RCC 7860 (cell line): Measurements from ENCODE around the gene FAM136A.
"Not testable (repeated sequence)": the region's sequence is repeated elsewhere in the genome, so short reads cannot be mapped to it uniquely, and the experiment has no call there.

Experiments used
- DNase-seq: peaks from one replicate; pipeline ENCODE4 v3.0.0-alpha.2; 2015; ENCODE audit warnings: low spot score
- FAIRE-seq: peaks from 2 replicates; lab custom pipeline; 2012; peaks lifted over from hg19 to GRCh38; lab: Jason Lieb, UNC

The FAM136A gene

DNA sequence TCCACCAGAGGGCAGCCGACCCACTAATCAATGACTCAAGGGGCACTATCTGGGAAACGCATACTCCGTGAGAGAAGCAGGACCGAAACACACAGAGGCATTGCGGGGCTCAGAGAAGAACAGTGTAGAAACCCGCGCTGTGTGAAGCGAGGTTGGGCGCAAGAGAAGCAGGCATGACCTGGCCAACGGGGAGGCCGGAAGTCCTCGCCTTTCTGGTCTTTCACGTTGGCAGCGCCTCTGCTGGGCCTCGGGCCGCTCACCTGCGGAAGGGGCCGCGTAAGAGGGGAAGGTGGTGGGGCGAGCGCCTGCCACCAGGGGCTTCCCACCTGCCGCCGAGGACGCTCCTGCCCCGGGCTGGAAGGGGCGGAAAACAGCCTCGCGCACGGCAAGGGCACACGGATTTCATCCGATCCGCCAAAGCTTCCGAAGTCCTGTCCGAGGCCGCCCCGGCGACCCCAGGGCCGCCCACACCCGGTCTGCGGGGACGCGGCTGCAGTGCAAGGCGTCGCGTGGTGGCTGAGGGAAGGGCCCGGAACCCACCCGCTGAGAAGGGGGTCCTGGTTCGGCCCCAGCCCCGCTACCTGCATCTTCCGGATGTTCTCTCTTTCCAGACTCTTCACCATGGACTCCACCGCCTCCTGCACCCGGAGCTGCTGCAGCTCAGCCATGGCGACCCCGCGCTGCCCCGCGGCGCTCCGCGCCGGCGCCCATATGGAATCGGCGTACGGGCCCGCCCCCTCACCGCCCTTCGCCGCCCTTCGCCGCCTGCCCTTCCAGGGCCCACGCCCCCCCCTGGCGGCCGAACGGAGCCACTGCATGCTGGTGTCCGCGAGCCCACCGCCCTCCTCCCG is at the start of gene FAM136A:
FAM136A (minus strand) TSS at position 724 of the 851 bp plus-strand sequence; CDS start at position 668, 56 bp downstream.
- DNase-seq (peak; percentile 57), FAIRE-seq (no peak)

DNA sequence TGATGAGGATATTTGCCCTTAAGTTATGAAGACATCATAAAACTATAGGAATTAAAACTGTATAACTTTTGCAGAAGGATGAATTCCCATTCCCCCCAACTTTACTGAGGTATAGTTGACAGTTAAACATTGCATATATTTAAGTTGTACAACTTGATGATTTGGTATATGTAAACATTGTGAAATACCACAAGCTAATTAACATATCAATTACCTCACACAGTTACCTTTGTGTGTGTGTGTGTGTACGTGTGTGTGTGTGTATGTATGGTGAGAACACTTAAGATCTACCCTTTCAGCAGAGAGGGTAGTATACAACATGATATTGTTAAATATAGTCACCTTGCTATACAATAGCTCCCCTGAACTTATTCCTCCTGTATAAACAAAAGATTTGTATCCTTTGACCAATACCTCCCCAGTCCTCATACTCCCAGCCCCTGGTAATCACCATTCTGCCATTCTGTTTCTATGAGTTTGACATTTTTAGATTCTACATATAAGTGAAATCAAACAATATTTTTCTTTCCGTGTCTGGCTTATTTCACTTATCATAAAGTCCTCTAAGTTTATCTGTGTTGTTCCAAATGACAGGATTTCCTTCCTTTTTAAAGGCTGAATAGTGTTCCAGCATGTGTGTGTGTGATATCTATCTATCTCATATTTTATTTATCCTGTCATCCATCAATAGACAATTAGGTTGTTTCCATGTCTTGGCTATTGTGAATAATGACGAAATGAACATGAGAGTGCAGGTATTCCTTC is 48.2 kb upstream of the FAM136A start:
- no peak for FAIRE-seq
- no peak for DNase-seq

DNA sequence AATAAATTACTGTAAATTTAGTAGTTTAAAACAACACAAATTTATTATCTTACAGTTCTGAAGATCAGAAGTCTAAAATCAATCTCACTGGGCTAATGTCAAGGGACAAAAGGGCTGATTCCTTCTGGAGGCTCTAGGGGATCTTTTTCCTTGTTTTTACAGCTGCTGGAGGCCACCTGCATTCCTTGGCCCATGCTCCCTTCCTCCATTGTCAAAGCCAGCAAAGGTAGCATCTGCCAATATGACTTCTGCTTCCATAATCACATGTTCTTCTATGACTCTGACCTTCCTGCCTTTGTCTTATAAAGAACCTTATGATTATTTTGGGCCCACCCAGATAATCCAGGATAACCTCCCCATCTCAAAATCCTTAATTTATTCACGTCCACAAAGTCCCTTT is 46.0 kb upstream of the FAM136A start:
- DNase-seq (no peak), FAIRE-seq (no peak)

DNA sequence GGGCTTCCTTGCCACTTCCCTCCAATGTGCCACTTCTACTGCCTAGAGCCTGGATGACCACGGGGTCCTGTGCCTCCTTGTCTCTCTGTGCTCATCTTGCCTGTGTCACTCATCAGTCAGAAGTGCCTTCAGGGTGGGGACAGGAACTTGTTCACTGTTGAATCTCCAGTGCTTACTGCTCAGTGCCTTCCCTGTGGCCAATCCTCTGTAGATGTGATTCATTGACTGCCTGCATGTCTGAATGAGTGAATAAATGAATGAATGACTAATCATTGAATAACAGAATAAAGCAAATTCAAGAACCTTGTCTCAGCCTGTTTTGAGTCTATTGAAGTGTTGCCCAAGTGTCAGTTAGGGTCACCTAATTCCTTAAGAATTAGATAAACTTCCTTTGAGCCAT is 42.3 kb upstream of the FAM136A start:
- FAIRE-seq, result peak; percentile 65
- DNase-seq, result peak; percentile 81

DNA sequence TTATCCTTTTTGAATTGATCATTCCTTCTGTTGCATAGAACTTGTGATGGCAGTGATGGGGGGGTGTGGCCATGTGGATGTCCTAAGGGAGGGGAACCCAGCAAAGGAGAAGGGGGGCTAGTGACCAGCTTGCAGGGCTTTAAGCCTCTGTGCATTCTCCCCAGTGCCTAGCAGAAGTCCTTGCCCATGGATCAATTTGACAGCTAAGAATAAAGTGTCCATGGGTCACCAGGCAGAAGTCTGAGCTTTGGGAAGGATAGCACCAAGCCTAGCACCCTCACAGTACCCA is 39.6 kb upstream of the FAM136A start:
- DNase-seq, result no peak
- FAIRE-seq, result no peak

DNA sequence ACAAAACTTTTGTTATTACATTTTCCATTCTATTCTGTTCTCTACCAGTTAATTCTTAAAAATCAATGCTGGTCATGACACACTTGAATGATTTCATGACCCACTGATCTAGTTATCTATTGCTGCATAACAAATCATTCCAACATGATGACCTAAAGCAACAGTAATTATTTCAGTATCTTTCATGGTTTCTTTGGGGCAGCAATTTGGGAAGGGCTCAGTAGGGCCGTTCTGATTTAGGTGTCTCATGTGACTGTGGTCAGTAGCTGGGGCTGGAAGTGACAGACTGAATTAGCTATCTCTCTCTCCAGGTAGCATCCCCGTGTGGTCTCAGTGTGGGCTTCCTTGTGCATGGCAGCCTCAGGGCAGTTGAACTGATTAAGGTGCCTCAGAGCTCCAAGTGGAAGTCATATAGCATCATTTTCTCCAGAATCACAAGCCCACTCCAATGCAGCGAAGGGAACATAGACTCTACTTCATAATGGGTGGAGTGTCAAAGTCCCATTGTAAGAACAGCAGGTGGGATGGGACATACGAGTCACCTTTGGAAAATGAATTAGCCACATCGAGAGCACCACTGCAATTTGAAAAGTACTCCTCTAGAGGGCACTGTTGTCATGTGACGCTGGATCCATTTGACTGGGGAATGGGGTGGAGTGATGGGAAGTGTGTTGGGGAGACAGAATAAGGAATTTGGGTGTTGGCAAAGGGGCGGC is 39.1 kb upstream of the FAM136A start:
- FAIRE-seq, result peak; percentile 57
- DNase-seq, result peak; percentile 55

DNA sequence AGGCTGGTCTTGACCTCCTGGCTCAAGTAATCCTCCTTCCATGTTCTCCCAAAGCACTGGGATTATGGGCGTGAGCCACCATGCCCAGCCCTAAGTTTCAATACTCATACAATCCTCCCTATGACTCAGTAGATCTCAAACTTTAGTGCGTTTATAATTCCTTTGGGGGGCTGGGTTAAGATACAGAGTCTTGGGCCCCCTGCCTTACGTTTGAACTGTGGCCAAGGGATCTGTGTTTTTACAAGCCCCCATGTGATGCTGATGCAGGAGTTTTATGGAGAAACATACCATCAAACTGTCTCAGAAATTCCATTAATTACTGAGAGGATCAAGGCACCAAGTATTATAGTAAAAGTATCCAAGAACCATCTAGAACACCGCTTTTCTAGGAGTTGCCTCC is 38.2 kb upstream of the FAM136A start:
- FAIRE-seq, result no peak
- DNase-seq, result no peak

DNA sequence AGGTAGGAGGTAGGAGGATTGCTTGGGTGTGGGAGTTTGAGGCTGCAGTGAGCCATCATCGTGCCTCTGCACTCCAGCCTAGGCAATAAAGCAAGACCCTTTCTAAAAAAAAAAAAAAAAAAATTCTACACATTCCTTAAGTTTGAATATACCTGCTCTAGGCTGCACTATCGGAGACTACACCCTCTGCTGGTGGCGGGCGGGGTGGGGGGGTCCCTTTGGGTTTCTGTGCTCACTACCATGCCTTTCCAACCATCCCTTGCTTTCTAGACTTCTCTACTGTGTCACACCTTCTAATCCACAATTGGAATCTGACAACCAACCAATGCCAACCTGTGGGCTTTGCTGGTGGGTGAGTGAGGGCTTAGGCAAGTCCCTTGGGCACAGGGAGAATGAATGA is 34.7 kb upstream of the FAM136A start:
- no peak for FAIRE-seq
- no peak for DNase-seq

DNA sequence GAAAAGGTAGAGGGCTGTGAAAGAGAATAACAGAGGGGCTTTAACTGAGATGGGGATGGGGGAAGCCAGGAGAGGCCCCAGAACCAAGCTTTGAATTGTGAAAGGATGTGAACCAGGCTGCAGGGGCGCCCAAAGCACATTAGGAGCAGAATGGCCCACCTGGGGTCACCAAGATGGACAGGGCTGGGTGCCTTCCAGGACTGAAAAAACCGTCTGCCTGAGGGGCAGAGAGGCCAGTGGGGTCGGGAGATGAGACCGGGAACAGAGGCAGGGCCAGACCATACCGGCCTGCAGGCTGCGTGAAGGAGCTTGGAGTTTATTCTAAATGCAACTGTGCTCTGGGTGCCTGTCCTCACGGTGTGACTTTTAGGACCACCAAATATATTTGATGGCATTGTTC is 29.1 kb upstream of the FAM136A start:
- DNase-seq (no peak), FAIRE-seq (no peak)

DNA sequence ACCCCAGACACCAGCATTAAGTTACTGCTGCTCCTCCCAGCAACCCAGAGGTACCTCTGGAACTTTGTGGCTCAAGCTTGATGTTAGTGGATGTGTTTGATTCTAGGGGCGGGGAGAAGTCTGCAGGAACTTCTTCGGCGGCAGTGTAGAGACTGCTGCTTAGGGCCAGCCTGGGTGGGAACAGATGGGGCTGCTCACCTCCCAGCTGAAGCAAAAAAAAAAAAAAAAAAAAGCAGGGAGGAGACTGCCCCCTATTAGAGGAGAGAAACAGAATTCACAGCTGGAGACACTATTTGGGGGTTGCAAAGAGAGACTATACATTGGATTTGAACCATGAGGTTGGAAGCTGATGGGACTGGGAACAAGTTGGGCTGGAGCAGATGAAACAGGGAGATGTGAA is 28.6 kb upstream of the FAM136A start:
- FAIRE-seq (no peak), DNase-seq (no peak)

DNA sequence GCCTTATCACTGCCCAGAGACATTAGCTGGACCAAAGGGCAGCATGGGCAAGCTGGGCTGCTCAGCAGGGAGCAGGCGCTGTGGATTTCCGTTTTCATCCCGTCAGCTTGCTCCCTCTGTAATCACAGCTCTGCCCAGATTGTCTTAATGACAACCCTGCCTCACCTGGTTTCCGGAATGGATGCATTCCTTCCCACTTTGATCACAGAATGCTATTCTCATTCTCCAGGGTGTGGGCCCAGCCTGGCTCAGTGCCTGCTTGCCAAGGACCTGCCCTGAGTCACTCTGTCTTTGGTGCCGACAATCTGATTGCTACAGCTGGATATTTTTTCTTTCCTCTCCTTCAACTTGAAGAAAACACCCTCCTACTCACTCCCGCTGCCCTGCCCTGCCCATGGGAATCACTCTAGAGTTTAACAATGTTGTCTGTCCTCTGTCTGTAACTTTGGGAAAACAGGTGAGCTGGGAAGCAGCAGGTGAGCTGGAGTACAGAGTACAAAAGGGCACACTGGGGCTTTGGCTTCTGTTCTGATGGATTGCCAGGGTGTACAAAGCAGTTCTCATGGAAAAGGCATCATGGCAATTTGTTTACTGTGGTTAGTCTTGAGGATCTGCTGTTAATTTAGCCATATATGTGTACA is 27.2 kb upstream of the FAM136A start:
- DNase-seq, result peak; percentile 42
- FAIRE-seq, result no peak

DNA sequence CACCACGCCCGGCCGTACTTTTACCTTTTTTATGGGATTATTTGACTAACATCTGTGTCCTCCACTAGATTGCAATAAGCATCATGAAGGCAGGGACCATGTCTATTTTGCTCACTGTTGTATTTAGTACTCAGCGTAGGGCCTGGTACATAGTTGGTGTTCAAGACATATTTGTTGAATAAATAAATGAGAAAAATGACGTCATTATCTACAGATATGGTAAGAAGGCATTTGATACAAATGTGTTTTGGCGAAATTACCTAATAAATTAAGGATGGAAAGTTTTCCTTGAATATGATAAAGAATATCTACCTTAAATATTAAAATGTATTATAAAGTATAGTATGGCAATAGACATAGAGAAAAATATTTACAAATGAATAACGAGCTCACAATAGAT is 24.0 kb upstream of the FAM136A start:
- FAIRE-seq (no peak), DNase-seq (no peak)

DNA sequence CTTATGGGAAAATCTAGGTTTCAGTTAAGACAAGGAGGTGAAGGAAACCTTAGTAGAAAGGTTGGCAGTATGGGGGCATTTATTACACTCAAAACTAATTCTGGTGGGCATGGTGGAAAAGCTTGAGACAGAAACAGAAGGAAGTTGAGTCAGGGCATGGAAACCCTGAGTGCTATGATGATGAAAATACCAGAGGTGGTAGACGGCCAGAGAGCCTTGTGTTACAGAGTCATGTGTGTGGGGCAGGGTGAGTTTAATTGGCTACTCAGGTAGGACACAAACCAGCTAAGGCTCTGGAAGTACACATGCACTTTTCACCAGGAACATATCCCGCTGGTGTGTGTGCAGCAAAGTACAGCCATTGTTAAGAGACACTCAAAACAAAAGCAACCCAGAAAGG is 20.7 kb upstream of the FAM136A start:
- DNase-seq, result no peak
- FAIRE-seq, result no peak

DNA sequence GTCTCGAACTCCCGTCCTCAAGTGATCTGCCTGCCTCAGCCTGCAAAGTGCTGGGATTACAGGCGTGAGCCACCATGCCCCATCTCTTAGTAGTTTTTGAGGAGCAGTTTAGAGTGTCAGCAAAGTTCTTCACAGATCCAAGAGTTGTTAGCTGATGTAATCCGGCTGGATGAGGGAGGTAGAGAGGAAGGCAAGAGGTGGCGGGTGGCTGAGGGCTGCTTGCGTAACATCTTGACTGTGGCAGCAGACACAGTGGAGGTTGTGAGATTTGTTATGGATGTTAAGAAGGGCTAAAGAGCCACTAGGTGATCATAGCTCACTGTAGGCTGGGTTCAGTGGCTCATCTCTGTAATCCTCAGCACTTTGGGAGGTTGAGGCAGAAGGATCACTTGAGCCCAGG is 19.5 kb upstream of the FAM136A start:
- no peak for DNase-seq
- FAIRE-seq, result no peak

DNA sequence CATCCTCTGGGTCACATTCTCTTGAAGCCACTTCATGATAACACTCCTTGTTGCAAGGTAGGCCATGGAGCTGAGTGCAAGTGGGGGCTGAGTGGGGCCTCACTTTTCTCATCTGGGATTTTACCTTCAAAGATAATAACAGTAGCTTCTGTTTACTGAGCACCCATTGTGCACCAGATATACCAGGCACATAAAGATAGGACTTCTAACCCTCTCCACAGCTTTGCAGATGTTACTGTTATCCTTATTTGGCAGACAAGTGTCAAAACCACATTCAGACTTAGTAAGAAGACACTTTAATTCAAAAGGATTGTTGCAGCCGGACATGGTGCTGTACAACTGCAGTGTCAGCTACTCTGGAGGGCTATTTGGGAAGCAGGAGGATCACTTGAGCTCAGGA is 12.8 kb upstream of the FAM136A start:
- no peak for DNase-seq
- FAIRE-seq, result no peak

DNA sequence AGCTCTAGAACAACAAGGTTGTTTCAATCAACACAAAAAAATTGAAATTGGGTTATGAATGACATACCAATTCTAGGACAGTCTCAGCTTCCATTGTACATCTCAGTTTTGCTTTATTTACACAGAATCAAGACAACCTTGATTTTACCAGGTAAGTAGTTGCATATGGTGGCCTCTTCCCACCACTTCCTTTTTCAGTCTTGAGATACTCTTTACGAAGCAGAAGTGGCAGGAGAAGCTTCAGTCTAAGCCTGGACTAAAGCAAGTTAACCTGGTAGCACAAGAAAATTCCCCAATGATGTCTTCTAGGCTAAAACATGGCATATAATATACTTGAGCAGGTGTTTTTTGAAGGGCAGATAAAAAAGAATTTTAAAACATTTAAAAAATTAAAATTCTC is 10.7 kb upstream of the FAM136A start:
- DNase-seq, result no peak

DNA sequence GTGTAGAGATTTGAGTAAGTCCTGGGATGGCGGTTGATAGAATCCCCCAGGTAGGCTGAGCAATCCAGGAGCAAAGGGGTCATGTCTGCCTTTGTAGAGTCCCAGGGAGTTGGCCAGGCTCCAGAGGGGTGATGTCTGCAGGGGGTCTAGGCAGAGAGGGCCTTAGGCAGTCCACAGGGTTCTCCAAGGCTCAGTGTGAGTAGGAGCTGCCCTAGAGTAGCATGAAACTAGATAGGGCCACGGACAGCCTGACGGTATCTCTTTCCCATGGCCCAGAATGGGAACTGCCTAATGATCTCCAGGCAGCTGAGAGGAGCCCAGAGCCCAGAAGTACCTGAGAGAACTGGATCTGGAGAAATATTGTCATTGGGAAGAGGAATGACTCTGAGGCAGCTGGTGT is 9.0 kb upstream of the FAM136A start:
- no peak for FAIRE-seq
- DNase-seq, result no peak

More for the DNA sequence above, 10.7 kb upstream of the FAM136A start:
- no peak for FAIRE-seq

DNA sequence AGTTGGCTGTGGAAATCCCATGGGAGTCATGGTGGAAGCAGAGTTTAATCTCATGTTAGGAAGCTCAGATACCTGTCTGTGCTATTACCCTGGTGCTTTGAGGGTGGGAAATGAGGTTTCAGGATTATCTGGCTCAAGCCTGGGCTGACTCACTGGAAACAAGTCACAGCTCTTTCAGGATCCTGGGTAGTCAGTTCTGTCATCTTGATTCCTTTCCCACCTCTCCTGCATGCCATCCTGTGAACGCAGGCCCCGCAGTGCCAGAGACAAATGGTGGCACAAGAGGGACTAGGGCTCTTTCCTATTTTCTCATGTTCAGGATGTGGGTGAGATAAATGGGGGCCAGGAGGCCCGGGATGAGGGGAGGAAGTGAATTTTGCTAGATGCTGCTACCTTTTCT is 3.7 kb upstream of the FAM136A start:
- FAIRE-seq (no peak), DNase-seq (no peak)

DNA sequence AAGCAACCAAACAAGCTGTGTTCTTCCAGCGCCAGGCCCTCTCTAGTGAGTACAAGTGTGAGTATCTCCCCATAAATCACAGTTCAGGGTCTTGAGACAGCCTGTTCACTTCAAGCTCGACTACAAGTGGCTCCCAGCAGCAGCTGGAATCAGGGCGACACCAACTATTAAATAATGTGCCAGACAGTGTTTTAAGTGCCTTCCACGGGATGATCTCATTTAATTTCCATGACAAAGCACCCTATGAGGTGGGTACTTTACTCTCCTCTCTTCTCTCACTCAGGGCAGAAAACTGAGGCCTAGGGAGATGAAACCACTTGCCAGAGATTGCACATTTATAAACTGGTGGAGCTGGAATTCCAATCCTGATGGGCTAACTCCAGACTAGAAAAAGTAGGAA is 2.6 kb upstream of the FAM136A start:
- no peak for FAIRE-seq
- DNase-seq, result no peak

DNA sequence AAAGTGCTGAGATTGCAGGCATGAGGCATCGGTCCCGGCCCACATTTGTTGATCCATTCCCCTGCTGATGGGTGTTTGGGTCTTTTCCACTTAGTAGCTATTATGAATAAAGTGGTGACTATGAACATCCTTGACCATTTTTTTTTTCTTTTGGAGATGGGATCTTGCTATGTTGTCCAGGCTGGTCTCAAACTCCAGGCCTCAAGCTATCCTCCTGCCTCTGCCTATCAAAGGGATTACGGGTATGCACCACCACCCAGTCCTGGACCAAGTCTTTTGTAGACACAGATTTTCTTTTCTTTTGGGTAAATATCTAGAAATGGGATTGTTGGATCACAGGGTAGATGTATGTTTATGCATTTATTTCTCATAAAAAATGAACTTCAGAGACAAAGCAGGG is 1.3 kb upstream of the FAM136A start:
- DNase-seq (no peak), FAIRE-seq (no peak)

DNA sequence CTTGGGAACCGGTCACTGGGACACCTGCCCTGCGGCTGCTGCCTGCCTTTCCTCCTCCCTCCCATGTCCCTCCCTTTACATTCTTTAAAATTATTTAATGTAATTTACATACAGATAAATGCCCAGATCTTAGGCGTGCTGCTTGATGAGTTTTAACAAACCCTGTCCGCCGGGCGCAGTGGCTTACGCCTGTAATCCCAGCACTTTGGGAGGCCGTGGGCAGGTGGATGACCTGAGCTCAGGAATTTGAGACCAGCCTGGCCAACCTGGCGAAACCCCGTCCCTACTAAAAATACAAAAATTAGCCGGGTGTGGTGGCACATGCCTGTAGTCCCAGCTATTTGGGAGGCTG is 304 bp upstream of the FAM136A start:
- FAIRE-seq, DNase-seq: not testable (repeated sequence)
